GM04504 (cell line): ENCODE results near the gene STAB1.

Source experiments
- DNase-seq: peaks from one replicate; pipeline ENCODE4 v3.0.0-alpha.2; 2012; ENCODE audit warnings: low read depth

The STAB1 gene

GRCh38 chr3:52494886-52495495, at the start of gene STAB1:
Gene STAB1, plus strand, starts transcription at chr3:52495338. Its CDS starts 76 bp downstream, at chr3:52495414.
- DNase-seq = no peak

DNA sequence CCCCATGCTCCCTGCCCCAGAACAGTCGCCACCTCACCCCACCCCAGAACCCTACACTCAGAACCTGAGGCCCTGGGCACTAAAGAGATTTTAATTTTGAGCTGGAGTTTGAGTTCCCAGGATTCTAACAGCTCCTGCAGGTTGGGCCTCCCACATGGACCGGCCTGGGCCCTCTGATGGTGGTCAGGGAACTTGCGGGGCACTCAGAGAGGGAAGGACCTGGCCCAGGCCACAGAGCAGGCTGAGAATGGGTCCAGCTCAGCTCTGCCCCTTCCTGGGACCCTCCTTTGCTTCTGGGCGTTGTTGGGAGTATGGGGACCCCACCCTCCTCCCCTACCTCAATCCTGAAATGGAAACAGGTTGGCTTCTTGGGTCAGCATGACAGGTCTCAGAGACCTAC, 49.1 kb upstream of the STAB1 start:
- DNase-seq = no peak

GRCh38 chr3:52446631-52447511, 48.3 kb upstream of the STAB1 start:
- DNase-seq = peak; percentile 17

DNA sequence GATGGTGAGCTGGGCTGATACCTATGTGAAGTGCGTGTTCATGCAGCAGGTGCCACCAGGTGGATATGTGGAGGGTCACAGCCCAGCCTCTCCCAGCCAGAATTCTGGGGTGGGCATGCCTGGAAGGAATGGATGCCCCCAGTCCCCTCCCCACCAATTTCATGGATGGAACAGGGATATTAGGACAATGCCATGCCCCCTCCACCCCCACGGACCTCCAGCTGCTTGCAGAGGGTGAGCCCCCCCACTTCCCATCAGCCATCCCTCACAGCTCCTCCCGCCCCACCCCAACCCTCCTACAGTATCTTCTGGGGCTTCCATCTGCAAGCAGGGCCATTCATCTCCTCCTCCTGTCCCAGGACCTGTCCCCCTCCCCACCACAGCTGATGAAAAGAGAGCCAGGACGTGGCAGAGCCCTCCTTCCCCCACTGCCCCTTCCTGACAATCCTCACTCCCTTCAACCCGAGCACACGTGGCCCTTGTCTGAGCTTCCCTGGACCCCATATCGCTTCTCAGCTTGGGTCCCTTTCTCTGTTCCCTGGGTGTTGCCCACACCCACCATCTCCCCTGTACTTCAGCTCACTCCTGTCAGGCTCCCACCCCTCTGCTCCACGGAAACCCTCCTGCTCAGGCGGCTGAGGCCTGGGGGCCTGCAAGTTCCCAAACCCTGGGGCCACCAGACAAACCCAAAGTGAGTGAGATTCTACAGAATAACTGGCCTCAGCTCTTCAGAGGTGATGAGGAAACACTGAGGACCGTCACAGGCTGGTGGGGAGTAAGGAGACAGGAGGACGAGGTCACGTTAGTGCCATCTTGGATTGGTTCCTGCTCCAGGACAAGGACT, 47.4 kb upstream of the STAB1 start:
- no peak for DNase-seq

GRCh38 chr3:52450489-52451236, 44.5 kb upstream of the STAB1 start:
- DNase-seq = no peak

- DNase-seq = no peak
Observed at GRCh38 chr3:52451237-52452083, 43.7 kb upstream of the STAB1 start.

DNA sequence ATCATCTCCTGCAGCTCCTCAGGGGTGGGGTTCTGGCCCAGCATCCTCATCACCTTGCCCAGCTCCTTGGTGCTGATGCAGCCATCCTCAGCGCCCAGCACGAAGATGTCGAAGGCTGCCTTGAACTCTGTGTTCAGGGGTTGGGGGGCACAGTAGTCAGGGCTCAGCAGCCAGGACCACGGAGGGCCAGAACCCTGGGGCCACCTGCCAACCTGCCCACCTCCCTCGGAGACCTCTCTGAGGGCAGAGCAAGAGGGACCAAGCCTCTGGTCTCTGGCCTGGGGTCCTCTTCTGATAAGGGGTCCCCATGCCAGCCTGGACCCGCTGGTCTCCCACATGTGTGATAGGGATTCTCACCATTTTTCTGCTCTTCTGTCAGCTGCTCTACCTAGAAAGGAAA, 43.0 kb upstream of the STAB1 start:
- no peak for DNase-seq

DNA sequence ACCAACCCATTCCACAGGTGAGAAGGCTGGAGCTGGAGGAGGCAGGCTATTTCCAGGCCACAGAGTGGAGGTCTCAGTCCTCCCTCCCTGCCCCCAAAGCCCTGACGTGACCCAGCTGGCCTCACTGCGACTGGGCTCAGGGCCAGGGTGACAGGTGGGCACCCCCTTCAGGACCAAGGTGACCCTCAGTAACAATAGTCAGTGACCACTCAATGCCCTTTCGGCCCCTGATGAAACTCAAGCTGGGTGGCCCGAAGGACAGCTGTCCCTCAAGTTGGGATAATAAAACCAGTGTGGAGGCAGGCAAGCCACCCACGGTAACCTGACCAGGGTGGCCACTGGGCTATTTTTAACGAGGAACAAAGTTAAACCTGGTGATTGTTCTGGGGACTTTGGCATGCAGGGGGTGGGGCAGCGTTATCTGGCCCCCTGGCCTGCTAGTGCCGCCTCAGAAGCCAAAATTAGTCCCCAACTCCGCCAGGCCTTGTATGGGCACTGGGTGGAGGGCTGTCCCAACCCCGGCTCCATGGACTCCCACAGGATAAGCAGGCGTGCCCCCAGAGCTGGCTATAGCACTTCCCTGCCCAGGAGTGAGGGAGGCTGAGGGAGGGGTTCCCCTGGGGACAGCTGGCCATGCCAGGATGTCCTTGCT, 42.4 kb upstream of the STAB1 start:
- DNase-seq = no peak

DNA sequence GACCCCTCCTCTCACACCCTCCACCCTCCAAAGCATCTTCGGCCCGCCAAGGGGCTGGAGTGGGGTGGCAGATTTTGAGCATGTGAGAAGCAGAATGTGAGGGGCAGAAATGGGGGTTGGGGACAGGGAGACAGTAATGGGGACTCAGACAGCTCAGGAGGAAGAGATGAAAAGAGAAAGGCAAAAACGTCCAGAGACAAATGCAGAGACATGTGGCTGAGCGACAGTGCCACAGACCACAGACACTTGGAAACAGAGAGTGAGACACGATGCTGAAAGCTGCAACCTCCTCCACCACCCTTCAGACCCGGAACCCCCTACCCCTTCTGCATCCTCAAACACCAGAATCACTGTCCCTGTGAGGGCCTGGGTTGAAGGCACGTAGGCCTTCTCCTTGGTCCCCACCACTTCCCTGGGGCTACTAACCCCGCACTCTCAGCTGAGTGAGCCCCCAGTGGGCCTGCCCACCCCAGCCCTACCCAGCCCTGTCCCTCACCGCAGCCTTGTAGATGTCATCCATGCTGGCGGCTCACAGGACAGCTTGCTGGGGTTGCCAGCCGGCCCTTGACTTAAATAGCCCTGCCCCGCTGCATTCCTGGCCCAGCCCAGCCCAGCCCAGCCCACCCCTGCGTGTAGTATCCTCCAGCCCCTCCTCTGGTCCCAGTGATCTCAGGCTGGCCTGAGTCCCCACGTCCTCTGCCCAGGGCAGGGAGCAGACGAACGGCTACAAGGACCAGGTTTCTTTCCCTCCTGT, 41.5 kb upstream of the STAB1 start, which contains the start of gene TNNC1:
Gene TNNC1, minus strand, starts transcription at position 546 of the 754 bp plus-strand sequence. Its CDS starts 26 bp downstream, at position 520.
- no peak for DNase-seq

DNA sequence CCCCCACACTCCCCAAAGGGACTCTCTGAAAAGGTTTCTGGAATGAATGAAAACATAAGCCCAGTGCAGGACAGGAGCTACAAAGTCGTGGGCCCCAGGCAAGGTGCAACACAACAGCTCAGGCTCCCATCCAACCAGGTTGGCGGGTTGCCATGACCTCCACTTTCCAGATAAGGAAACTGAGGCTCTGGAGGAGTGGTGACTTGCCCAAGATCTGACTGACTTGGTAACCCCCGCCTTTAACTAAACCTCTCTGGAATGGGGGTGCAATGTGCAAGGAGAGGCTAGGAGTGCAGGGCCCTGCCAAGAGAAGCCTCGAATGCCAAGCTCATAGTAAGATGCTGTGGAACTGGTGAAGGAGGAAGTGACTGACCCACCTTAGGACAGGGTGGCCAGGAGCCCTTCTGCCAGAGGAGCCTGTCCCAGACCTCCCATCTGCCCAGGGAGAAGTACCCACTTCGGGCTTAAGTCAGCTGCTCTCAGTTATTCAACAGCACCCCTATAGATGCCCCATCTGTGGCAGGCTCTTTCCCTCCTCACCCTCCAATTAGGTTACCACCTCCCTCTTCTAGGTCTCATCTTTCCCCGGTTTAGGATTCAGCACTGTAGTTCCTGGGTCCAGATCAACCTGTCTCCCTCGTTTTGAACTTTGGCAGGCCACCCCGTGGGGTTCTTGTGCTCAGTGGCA, 40.7 kb upstream of the STAB1 start:
- no peak for DNase-seq

DNA sequence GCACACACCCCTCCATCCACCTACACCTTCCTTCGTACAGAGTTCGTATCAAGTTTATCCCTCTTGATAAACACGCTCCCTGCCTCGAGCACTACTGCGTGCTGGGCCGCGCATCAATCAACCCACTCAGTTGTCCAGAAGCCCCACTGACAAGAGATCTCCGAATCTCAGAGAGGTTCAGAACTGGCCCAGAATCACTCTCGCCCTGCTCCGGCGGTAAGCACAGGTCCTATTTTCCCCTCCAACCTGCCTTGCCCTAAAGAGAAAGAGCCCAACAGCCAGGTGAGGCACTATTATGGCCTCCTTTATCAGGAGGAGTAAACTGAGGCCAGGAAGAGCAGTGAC, 40.2 kb upstream of the STAB1 start:
- no peak for DNase-seq

GRCh38 chr3:52455283-52456168, 39.6 kb upstream of the STAB1 start, which contains the start of gene NISCH:
Gene NISCH, plus strand, starts transcription at chr3:52455604. Its CDS starts 38 bp downstream, at chr3:52455642.
- DNase-seq = peak; percentile 49

DNA sequence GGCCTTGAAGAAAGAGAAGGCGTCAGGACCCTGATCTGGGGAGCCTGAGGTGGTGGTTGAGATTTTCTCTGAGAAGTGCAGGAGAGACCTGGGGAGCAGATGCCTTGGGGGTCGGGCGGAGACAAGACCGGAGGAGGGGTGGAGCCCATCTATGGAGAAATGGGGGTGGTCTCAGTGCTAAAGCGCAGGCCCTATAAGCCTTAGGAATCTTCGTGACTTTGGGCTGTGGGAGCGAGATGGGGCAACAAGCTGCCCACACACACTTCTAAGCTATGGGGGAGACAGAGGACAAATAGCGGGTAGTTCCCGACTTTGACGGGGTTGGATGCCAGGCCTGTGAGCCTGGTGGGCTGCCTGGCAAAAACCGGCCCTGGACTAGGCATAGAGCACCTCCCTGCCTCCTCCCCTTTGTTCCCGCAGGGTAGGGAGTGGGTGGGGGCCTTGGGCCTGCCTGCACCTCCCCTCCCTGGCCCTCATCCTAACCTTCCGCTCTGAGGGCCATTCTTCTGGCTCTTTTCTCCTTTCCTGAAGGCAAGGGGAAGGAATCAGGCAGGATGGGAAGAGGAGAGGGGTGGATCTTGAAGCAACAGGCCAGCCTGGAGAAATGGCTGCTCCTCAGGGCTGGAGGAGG, 38.9 kb upstream of the STAB1 start:
- DNase-seq = peak; percentile 16

- DNase-seq = no peak
Observed at GRCh38 chr3:52456800-52457183, 38.3 kb upstream of the STAB1 start.

GRCh38 chr3:52458031-52458760, 36.9 kb upstream of the STAB1 start:
- no peak for DNase-seq

DNA sequence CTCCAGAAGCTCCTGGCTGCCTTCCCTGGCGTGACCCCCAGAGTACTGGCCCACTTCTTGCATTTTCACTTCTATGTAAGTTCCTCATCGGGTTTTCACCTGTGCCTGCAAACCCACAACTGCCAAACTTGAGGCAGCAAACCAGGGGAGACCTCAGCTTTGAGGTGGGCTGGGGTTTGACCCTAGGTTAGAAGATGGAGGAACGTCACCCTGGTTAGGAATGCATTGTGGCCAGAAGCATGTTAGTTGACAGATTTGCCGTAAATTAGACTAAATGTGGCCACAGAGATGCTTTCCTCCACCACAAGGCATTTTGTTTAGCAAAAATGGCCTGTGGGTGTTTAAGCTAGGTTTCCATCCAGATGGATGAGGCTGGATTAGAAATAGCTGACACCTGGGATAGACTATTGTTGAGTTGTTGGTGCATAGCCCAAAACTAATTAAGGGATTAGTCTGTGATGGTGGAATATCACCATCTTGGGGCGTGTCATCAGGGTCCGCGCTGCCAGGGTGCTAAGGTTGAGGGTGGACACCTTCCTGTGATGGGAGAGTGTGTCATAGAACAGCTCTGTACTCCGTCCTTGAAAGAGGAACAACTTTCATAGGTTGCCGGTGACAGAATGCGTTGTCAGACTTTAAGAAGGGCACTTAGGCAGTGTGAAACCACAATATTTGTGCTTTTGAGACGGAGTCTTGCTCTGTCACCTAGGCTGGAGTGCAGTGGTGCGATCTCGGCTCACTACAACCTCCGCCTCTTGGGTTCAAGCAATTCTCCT, 36.2 kb upstream of the STAB1 start:
- no peak for DNase-seq
